RWPE2 (cell line): ENCODE results near the gene RIN2.
"Not testable (repeated sequence)": the region's sequence is repeated elsewhere in the genome, so short reads cannot be mapped to it uniquely, and the experiment has no call there.

ENCODE experiments used
- ATAC-seq: fragments of 200-7000 bp; cut with Tn5 transposase; 3 replicates; pipeline ENCODE4 v1.9.1; 2021; ENCODE audit warnings: low read depth
- DNase-seq: peaks from one replicate; pipeline ENCODE4 v3.0.0-alpha.2; 2020; ENCODE audit warnings: low spot score
- H3K27ac ChIP-seq: fragments of 450-650 bp; 2 replicates; pipeline ENCODE4 v1.5.1; 2017; ENCODE audit warnings: mild to moderate bottlenecking; ENCODE audit not compliant: poor library complexity, severe bottlenecking
- H3K27me3 ChIP-seq: fragments of 250-450 bp; sonication (Bioruptor Pico); 2 replicates; pipeline ENCODE4 v1.5.1; 2021; ENCODE audit warnings: mild to moderate bottlenecking, moderate library complexity; ENCODE audit not compliant: insufficient read depth, poor library complexity, severe bottlenecking
- H3K36me3 ChIP-seq: fragments of 250-450 bp; sonication (Bioruptor Pico); 2 replicates; pipeline ENCODE4 v1.5.1; 2020; ENCODE audit warnings: low read depth, mild to moderate bottlenecking, moderate library complexity
- H3K4me1 ChIP-seq: fragments of 250-450 bp; sonication (Bioruptor Pico); 2 replicates; pipeline ENCODE4 v1.5.1; 2021; ENCODE audit warnings: mild to moderate bottlenecking, moderate library complexity; ENCODE audit not compliant: insufficient read depth, poor library complexity, severe bottlenecking
- H3K4me3 ChIP-seq: fragments of 250-450 bp; sonication (Bioruptor Pico); 2 replicates; pipeline ENCODE4 v1.5.1; 2021; ENCODE audit warnings: mild to moderate bottlenecking, moderate library complexity; ENCODE audit not compliant: severe bottlenecking
- H3K9me3 ChIP-seq: fragments of 250-450 bp; sonication (Bioruptor Pico); 2 replicates; pipeline ENCODE4 v1.5.1; 2021; ENCODE audit warnings: mild to moderate bottlenecking, moderate library complexity; ENCODE audit not compliant: severe bottlenecking
- TF ChIP-seq, protein P1 (sequence below): fragments of 450-650 bp; IDR thresholded peaks from one replicate; pipeline ENCODE4 v1.5.1; 2017; ENCODE audit warnings: mild to moderate bottlenecking, moderate library complexity; ENCODE audit not compliant: poor library complexity, severe bottlenecking

Gene RIN2

DNA sequence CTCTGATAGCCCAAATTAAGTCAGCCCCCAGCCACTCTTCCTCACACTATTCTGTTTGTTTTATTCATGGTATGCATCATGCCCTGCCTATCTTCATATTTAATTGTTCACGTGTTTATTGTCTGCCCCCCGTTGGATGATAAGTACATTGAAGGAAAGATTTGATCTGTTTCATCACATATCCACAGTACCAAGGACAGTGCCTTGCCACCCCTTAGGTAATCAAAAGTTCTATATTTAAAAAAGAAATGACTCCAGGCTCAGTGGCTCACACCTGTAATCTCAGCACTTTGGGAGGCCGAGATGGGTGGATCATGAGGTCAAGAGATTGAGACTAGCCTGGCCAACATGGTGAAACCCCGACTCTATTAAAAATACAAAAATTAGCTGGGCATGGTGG, 10.2 kb upstream of the RIN2 start:
- ATAC-seq (no peak), DNase-seq (no peak)
- H3K27me3 ChIP-seq = no peaks in the 10 kb centered on the region
- no peaks in the 10 kb centered on the region for H3K36me3 ChIP-seq
- H3K4me3 ChIP-seq = no peak overlapping the region
- no peaks in the 10 kb centered on the region for H3K9me3 ChIP-seq
- H3K4me1 ChIP-seq = peaks cover 5% of the 10 kb centered on the region
- TF ChIP-seq, protein P1, sequence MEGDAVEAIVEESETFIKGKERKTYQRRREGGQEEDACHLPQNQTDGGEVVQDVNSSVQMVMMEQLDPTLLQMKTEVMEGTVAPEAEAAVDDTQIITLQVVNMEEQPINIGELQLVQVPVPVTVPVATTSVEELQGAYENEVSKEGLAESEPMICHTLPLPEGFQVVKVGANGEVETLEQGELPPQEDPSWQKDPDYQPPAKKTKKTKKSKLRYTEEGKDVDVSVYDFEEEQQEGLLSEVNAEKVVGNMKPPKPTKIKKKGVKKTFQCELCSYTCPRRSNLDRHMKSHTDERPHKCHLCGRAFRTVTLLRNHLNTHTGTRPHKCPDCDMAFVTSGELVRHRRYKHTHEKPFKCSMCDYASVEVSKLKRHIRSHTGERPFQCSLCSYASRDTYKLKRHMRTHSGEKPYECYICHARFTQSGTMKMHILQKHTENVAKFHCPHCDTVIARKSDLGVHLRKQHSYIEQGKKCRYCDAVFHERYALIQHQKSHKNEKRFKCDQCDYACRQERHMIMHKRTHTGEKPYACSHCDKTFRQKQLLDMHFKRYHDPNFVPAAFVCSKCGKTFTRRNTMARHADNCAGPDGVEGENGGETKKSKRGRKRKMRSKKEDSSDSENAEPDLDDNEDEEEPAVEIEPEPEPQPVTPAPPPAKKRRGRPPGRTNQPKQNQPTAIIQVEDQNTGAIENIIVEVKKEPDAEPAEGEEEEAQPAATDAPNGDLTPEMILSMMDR = no peak
- H3K27ac ChIP-seq = no peak overlapping the region

DNA sequence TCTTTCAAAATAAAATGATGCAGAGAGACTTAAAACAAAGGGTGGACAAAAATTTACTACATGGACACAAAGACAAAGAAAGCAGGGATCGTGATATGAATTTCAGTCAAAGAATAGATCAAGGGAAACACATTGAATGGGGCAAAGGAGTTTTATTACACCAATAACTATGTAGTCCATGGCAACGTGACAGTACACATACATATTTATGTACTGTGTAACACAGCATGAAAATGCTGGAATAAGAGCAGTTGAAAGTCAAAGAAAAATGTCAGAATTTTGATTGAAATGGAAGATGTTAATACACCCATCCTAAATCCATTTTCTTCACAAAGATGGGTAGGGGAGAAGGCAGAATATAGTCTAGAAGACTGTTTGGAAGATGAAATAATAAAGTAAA, 9.4 kb upstream of the RIN2 start:
- H3K36me3 ChIP-seq = no peaks in the 10 kb centered on the region
- DNase-seq = no peak
- no peak overlapping the region for H3K27ac ChIP-seq
- H3K4me1 ChIP-seq = peaks cover 5% of the 10 kb centered on the region
- H3K4me3 ChIP-seq = no peak overlapping the region
- no peaks in the 10 kb centered on the region for H3K9me3 ChIP-seq
- H3K27me3 ChIP-seq = no peaks in the 10 kb centered on the region
- TF ChIP-seq, protein P1 = no peak
- ATAC-seq = no peak

DNA sequence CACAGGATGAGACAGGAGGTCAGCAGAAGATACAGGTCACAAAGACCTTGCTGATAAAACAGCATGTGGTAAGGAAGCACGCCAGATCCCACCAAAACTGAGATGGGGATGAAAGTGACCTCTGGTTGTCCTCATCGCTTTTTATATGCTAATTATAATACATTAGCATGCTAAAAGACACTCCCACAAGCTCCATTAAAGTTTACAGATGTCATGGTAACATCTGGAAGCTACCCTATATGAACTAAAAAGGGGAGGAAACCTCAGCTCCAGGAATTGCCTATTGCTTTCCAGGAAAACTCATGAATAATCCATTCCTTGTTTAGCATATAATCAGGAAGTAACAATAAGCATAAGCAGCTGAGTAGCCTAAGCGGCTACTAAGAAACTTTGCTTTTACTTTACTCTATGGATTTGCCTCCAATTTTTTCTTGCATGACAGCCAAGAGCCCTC, 8.4 kb upstream of the RIN2 start:
- no peak for ATAC-seq
- Histone ChIP-seq H3K4me1 (peaks cover 5% of the 10 kb centered on the region), H3K27ac (no peak overlapping the region), H3K36me3 (no peaks in the 10 kb centered on the region), H3K27me3 (no peaks in the 10 kb centered on the region), H3K9me3 (no peaks in the 10 kb centered on the region), H3K4me3 (no peak overlapping the region)
- DNase-seq = no peak
- TF ChIP-seq, protein P1 = no peak

DNA sequence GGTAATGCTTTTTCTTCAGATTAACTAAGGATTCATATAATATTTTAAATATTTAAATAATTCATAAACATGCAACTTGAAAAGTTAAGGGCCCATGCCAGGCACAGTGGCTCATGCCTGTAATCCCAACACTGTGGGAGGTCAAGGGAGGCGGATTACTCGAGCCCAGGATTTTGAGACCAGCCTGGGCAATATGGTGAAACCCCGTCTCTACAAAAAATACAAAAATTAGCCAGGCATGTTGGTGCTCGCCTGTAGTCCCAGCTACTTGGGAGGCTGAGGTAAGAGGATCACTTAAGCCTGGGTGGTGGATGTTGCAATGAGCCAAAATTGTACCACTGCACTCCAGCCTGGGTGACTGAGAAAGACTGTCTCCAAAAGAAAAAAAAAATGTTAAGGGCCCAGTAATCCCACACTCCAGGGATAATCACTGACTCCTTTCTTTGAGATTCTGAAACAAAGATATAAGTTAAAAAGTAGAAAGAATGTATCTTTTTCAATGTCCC, 7.9 kb upstream of the RIN2 start:
- TF ChIP-seq, protein P1 = no peak
- H3K27ac ChIP-seq = no peak overlapping the region

DNA sequence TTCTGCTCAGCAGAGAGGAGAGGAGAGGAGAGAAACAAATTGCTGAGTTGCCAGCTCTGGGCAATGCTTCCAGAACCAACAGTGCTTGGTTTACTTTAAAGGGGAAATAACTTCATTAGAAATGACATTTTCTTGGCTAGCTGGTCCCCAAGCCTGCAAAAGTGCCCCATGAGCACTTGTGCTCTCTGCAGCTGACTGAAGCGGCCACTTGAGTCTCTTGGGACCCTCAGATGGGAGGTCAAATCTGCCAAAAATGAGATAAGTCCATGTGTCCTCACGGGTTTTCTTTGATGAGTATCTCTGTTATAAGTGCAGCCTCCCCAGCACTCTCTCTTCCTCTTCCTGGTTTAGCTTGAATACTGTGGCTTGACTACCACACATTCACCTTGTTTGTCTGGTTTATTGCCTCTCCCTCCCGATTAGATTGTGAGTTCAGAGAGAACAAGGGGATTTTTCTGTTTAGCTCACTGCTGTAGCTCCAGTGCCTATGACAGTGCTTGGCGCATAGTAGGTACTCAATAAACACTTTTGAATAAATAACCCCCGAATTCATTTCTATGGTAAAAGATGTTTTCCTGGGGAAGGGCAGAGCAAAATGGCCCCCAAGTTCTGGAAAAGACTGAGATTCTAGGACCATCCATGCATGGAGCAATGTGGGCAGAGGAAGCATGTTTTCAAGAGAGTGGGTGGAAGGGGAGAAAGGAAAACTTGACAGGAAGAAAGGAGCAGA, 7.0 kb upstream of the RIN2 start:
- ATAC-seq (no peak), DNase-seq (no peak)
- Histone ChIP-seq H3K27ac (no peak overlapping the region), H3K4me1 (peaks cover 5% of the 10 kb centered on the region), H3K36me3 (no peaks in the 10 kb centered on the region), H3K9me3 (no peaks in the 10 kb centered on the region), H3K4me3 (no peak overlapping the region), H3K27me3 (no peaks in the 10 kb centered on the region)
- TF ChIP-seq, protein P1 = no peak

More for the DNA sequence above, 7.9 kb upstream of the RIN2 start:
- H3K4me1 ChIP-seq = peaks cover 5% of the 10 kb centered on the region
- H3K9me3 ChIP-seq = no peaks in the 10 kb centered on the region
- H3K27me3 ChIP-seq = no peaks in the 10 kb centered on the region
- H3K36me3 ChIP-seq = no peaks in the 10 kb centered on the region
- no peak for DNase-seq
- no peak overlapping the region for H3K4me3 ChIP-seq
- ATAC-seq = peak; percentile 54; the same call in 2 of the 3 replicates

DNA sequence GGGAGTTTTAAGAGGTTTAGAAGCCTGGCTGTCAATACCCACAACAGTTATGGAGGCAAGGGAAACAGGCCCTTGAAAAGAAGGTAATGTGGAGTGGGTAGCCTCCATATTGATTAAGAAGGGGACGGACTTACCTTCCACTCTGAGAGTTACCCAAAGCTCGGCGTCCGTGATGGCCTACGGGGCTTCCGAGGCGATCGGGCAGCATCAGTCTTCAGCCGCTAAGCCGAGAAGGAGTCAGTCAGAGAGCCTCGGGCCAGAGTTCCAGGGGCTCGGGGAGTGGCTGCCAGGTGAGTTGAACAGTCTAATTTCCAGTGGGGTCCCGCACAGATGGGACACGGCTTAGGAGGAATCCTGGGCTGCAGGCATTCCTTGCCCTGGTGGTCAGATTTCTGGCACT, 3.9 kb upstream of the RIN2 start:
- H3K36me3 ChIP-seq, H3K9me3 ChIP-seq, DNase-seq, H3K4me3 ChIP-seq, H3K27ac ChIP-seq, H3K27me3 ChIP-seq, ATAC-seq: not testable (repeated sequence)
- peaks cover 14% of the 10 kb centered on the region for H3K4me1 ChIP-seq
